ENCODE measurements around the gene FOXN1.

The FOXN1 gene

GRCh38 chr17:28524476-28525424, 18.6 kb downstream of the FOXN1 start:
- peak; percentile 73 for DNase-seq (ENCODE audit: low spot score)

GRCh38 chr17:28526381-28526780, 20.2 kb downstream of the FOXN1 start:
- DNase-seq (ENCODE audit: low spot score) = no peak

GRCh38 chr17:28527181-28527681, 21.1 kb downstream of the FOXN1 start:
- DNase-seq (ENCODE audit: low spot score) = no peak

GRCh38 chr17:28527859-28528258, 21.7 kb downstream of the FOXN1 start:
- DNase-seq (ENCODE audit: low spot score) = no peak

GRCh38 chr17:28528327-28529012, 22.3 kb downstream of the FOXN1 start:
- peak; percentile 71 for DNase-seq (ENCODE audit: low spot score)

GRCh38 chr17:28529013-28529400, 22.9 kb downstream of the FOXN1 start:
- DNase-seq (ENCODE audit: low spot score) = no peak

- DNase-seq (ENCODE audit: low spot score) = no peak
These were observed 24.1 kb downstream of the FOXN1 start for GRCh38 chr17:28530250-28530649.

GRCh38 chr17:28530926-28531325, 24.8 kb downstream of the FOXN1 start:
- DNase-seq (ENCODE audit: low spot score) = no peak

- DNase-seq (ENCODE audit: low spot score) = no peak
These were observed 26.2 kb downstream of the FOXN1 start for GRCh38 chr17:28532050-28532960.

- DNase-seq (ENCODE audit: low spot score) = peak; percentile 11
These were observed 27.1 kb downstream of the FOXN1 start for GRCh38 chr17:28533091-28533807.

- no peak for DNase-seq (ENCODE audit: low spot score)
These were observed 28.7 kb downstream of the FOXN1 start for GRCh38 chr17:28534740-28535375.

- DNase-seq (ENCODE audit: low spot score) = no peak
These were observed 30.5 kb downstream of the FOXN1 start for GRCh38 chr17:28536532-28537218.

GRCh38 chr17:28537219-28537610, 31.1 kb downstream of the FOXN1 start:
- DNase-seq (ENCODE audit: low spot score) = no peak

- DNase-seq (ENCODE audit: low spot score) = no peak
These were observed 32.2 kb downstream of the FOXN1 start for GRCh38 chr17:28538296-28538895.

- no peak for DNase-seq (ENCODE audit: low spot score)
These were observed 34.1 kb downstream of the FOXN1 start for GRCh38 chr17:28540231-28540630.

- DNase-seq (ENCODE audit: low spot score) = no peak
These were observed 35.3 kb downstream of the FOXN1 start for GRCh38 chr17:28541439-28541838.

GRCh38 chr17:28544402-28545140, 38.4 kb downstream of the FOXN1 start:
- DNase-seq (ENCODE audit: low spot score) = no peak

GRCh38 chr17:28545141-28545503, 39.0 kb downstream of the FOXN1 start:
- no peak for DNase-seq (ENCODE audit: low spot score)

- no peak for DNase-seq (ENCODE audit: low spot score)
These were observed 39.8 kb downstream of the FOXN1 start for GRCh38 chr17:28545787-28546415.

Data from LoVo (cell line).